OCI-LY1 (cell line): Measurements from ENCODE around the gene ADAMTS1.

Source experiments
- CTCF ChIP-seq: fragments of 200-600 bp; sonication (generic), shearing (Covaris generic); IDR thresholded peaks from 2 replicates; pipeline ENCODE4 v1.5.1; 2017; ENCODE audit warnings: mild to moderate bottlenecking, antibody characterized with exemption, low read length, moderate library complexity, mixed read lengths
- EZH2 ChIP-seq: fragments of 200-600 bp; sonication (generic), shearing (Covaris generic); IDR thresholded peaks from 2 replicates; pipeline ENCODE4 v1.8.0; 2017; ENCODE audit warnings: borderline replicate concordance, mixed run types, mild to moderate bottlenecking, antibody characterized with exemption, low read length, moderate library complexity, mixed read lengths

- no peak for TF ChIP-seq CTCF
- no peak for TF ChIP-seq EZH2
Measured at GRCh38 chr21:26843933-26844257, 1.3 kb downstream of the ADAMTS1 start.
